ENCODE results near the gene APLP1.

Gene APLP1

GRCh38 chr19:35852029-35852780, 16.2 kb upstream of the APLP1 start, which contains the start of gene NPHS1:
NPHS1 (minus strand) TSS chr19:35852504; CDS start chr19:35851837, 667 bp downstream.
- no peak for DNase-seq (ENCODE audit: low read depth in 2 of 2)

- DNase-seq (ENCODE audit: low read depth in 2 of 2), result no peak
Observed at GRCh38 chr19:35853038-35853756, 15.2 kb upstream of the APLP1 start.

- no peak for DNase-seq (ENCODE audit: low read depth in 2 of 2)
Observed at GRCh38 chr19:35856546-35857149, 11.7 kb upstream of the APLP1 start, which contains the start of gene KIRREL2. KIRREL2 (plus strand) TSS chr19:35856911; CDS start chr19:35857120, 209 bp downstream.

- no peak for DNase-seq (ENCODE audit: low read depth in 2 of 2)
Observed at GRCh38 chr19:35858311-35858710, 10.1 kb upstream of the APLP1 start.

- DNase-seq (ENCODE audit: low read depth in 2 of 2), result no peak
Observed at GRCh38 chr19:35859414-35859813, 9.0 kb upstream of the APLP1 start.

GRCh38 chr19:35860436-35860817, 7.9 kb upstream of the APLP1 start:
- no peak for DNase-seq (ENCODE audit: low read depth in 2 of 2)

GRCh38 chr19:35860818-35861639, 7.3 kb upstream of the APLP1 start:
- DNase-seq (ENCODE audit: low read depth in 2 of 2), result no peak

- DNase-seq (ENCODE audit: low read depth in 2 of 2), result no peak
Observed at GRCh38 chr19:35861640-35862160, 6.7 kb upstream of the APLP1 start.

GRCh38 chr19:35862528-35862927, 5.8 kb upstream of the APLP1 start:
- no peak for DNase-seq (ENCODE audit: low read depth in 2 of 2)

GRCh38 chr19:35863018-35863417, 5.4 kb upstream of the APLP1 start:
- DNase-seq (ENCODE audit: low read depth in 2 of 2), result no peak

- no peak for DNase-seq (ENCODE audit: low read depth in 2 of 2)
Observed at GRCh38 chr19:35868823-35869326, 501 bp downstream of the APLP1 start.

- peak; percentile 79 to 83 for DNase-seq (ENCODE audit: low read depth in 2 of 2)
Observed at GRCh38 chr19:35869327-35870123, 1.2 kb downstream of the APLP1 start.

- DNase-seq (ENCODE audit: low read depth in 2 of 2), result peak in 1 of 2 donors; percentile 42
Observed at GRCh38 chr19:35870124-35870736, 1.9 kb downstream of the APLP1 start.

- DNase-seq (ENCODE audit: low read depth in 2 of 2), result no peak
Observed at GRCh38 chr19:35870798-35871197, 2.4 kb downstream of the APLP1 start.

- no peak for DNase-seq (ENCODE audit: low read depth in 2 of 2)
Observed at GRCh38 chr19:35871611-35872010, 3.2 kb downstream of the APLP1 start.

GRCh38 chr19:35872180-35872579, 3.8 kb downstream of the APLP1 start:
- no peak for DNase-seq (ENCODE audit: low read depth in 2 of 2)

- DNase-seq (ENCODE audit: low read depth in 2 of 2), result no peak
Observed at GRCh38 chr19:35874392-35874930, 6.1 kb downstream of the APLP1 start.

GRCh38 chr19:35879068-35879467, 10.7 kb downstream of the APLP1 start:
- no peak for DNase-seq (ENCODE audit: low read depth in 2 of 2)

GRCh38 chr19:35879770-35880317, 11.5 kb downstream of the APLP1 start:
- peak; percentile 79 to 86 for DNase-seq (ENCODE audit: low read depth in 2 of 2)

Measured in stimulated activated CD8-positive, alpha-beta memory T cell treated with anti-CD3 and anti-CD28 coated beads, Interleukin-2, amount 100 ng/mL, for 48 hours (primary cell).